ENCODE measurements around the gene FILIP1L. TPM values are rescaled to one million over a fixed set of nuclear protein-coding genes. Genes with fewer than 3 reads are reported as not detected.

Gene FILIP1L
- 10 to 100 TPM; 17.6 to 24.4 (median 22.2) TPM for polyA plus RNA-seq (ENCODE audit: insufficient read length in 4 of 4)

DNA sequence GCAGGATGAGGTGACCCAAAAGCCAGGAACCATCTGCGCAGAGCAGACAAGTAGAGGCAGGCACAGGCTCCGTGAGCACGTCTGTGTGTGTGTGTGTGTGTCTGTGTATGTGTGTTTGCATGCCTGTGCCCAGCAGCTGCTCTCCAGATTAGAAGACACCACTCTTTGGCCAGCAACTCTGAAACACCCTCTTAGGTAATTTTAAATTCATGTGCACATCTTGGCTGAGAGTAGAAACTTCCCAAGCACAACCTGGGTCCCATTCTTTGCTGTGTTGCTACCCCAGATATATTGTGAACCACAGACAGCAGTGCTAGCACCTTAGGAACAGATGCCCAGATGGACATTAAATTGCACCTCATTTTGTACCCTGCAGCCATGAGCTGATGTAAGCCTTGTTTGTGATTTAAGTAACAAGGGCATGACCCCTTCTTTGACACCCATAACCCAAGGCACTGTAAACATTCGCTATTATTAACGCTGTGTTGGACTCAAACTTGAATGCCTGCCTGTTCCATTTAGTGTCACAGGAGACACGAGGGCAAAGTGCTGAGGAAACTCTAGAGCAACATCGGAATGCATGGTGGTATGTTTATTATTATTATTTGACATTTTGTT, at the start of gene FILIP1L:
Gene FILIP1L, minus strand, starts transcription at position 89 of the 618 bp plus-strand sequence.
- DNase-seq (ENCODE audit: low read depth in 4 of 4, low spot score in 3 of 4) = no peak

DNA sequence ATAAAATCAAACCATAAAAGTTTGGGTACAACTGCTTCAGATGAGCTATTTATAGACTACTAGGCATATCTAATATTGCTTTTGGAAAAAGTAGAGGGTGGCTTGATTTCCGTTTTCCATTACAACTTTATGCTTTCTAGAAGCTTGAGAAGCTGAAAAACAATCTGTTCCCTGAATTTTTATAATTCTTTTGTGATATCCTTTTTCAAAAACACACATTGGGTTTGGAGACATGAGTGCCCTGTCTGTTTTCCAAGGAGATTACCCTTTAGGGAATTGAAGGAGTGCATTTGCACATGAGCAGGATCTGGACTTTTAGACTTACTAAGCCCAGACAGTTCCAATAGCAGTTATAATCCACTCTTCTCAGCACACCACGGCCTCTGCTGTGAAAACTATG, 49.5 kb upstream of the FILIP1L start:
- no peak for DNase-seq (ENCODE audit: low read depth in 4 of 4, low spot score in 3 of 4)

DNA sequence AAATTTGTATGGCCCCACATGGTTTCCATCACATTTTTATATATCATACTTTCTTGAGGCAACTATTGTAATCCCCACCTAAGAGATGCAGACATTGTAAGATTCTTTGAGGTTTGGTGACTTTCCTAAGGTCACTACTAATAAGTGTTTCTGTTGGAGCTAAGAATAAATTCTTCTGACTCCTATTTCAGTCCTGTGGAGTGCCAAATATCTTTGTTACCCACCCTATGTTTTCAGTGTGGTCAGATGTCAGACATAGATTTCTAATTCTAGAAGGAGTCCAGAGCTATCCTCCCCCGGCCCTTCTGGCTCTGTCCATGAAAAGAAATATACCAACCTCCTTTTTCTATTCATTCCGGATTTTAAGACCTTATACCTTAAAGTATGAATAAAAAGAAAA, 46.2 kb upstream of the FILIP1L start:
- DNase-seq (ENCODE audit: low read depth in 4 of 4, low spot score in 3 of 4) = no peak

DNA sequence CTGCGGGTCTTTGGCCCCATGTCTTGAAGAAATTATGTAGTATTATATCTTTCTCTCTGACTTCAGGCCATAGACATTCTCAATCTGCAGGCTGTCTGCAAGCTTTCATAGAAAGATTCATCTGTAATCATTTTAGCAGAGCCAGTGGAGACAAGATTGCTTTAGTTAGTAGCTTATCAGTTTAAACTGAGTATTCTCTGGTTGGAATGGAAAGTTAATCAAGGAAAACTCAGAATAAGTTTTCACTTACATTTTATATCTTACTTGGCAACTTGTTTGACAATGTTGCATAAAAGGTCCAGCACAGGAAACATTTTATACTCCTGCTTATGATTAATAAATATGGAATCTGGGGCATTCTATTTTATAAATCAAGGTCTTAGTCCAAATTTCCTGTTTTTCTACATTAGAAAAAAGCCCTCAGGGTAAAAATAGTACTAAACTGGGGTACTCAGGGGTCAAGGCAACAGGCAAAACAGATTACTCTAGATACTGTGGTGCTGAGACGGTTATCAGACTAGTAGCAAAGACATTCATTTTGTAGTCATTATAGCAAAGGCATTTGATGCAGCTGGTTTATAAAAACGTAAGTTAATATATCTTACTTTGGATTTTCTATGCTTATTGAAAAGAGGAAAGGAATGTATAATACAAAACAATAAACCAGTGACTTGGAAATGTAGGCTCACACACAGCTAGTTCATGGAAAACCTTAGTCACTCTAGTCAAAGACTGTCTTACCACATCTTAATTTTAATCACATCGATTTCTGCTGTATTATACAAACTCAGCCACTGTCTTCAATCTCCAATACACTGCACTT, 45.2 kb upstream of the FILIP1L start:
- no peak for DNase-seq (ENCODE audit: low read depth in 4 of 4, low spot score in 3 of 4)

DNA sequence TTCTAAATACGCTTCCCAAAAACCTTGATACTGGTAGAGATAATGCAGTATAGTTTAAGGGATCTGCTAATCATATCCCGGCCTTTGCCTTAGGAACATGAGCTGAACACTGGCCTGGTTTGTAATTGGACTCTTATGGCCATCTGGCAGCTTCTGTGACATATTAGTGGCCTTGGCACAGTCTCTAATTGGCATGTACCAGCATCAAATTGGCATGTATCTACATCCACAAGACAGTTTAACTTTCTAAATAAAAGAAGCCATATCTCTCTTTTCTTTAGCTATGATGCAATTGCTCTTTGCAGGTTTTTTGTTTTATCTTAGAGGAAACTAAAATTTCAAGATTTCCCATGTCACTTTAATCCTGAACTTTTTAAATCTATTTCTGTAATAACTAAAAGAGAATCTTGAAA, 44.6 kb upstream of the FILIP1L start:
- DNase-seq (ENCODE audit: low read depth in 4 of 4, low spot score in 3 of 4) = no peak

DNA sequence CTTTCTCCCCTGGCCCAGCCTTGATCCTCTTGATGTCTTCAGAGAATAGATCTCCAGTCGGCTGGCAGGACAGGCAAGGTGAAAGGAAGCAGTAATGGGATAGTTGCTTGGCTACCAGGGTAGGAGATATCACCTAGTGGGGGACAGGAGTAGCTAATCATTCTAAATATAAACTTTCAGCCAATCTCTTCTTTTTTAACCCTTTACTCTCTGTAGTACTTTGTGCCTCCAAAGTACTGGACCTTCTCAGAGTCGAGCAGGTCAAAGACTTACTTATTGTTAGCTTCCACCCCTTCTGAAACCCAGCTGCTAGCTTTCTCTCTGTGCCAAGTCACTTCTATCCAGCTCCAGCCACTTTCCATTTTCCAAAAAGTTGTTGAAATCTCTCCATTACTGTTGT, 43.4 kb upstream of the FILIP1L start:
- DNase-seq (ENCODE audit: low read depth in 4 of 4, low spot score in 3 of 4) = no peak

DNA sequence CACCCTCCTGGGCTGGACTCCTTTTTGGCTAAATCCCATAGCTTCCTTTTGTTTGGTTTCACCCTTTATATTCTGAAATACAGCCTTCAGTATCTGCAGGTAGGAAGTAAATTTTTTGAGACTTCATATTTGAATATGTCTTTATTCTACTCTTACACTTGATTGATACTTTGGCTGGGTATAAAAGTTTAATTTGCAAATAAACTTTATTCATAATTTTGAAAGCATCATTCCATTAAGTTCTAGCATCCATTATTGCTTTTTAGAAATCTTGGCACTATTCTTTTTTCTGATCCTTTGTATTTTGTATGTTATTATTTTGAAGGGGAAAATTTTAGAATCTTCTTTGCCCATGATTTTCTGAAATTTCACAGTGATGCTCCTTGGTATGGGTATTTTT, 41.3 kb upstream of the FILIP1L start:
- no peak for DNase-seq (ENCODE audit: low read depth in 4 of 4, low spot score in 3 of 4)

DNA sequence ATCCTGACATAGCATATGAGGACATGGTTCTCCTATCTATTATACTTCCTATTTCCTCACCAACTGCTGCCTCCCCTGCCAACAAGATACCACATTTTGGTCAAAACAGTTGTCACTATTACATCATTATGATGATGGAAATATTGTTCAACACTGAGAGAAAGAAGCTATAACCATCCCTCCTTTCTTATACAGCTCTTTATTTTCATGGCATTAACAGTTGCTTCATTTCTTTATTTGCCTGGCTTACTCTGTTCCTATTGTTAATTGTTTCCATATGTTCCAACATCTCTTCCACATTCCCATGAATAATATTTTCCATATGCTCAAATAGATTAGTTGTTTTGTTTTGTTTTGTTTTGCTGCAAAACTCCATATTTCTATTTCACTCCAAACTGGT, 40.8 kb upstream of the FILIP1L start:
- no peak for DNase-seq (ENCODE audit: low read depth in 4 of 4, low spot score in 3 of 4)

DNA sequence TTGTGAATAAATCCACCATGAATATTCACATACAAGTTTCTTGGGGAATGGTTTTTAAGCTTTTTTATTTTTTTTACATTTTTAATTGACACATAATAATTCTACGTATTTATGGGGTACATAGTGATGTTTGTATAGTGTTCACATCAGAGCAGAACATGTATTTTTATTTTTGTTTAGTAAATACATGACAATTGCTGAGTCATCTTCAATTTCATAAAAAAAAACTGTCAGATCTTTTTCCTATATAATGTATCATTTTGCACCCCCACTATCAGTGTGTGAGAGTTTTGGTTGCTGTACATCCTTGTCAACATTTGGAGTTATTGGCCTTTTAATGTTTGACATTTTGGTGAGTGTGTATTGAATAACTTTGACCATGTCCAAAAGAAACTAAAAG, 39.9 kb upstream of the FILIP1L start:
- no peak for DNase-seq (ENCODE audit: low read depth in 4 of 4, low spot score in 3 of 4)

DNA sequence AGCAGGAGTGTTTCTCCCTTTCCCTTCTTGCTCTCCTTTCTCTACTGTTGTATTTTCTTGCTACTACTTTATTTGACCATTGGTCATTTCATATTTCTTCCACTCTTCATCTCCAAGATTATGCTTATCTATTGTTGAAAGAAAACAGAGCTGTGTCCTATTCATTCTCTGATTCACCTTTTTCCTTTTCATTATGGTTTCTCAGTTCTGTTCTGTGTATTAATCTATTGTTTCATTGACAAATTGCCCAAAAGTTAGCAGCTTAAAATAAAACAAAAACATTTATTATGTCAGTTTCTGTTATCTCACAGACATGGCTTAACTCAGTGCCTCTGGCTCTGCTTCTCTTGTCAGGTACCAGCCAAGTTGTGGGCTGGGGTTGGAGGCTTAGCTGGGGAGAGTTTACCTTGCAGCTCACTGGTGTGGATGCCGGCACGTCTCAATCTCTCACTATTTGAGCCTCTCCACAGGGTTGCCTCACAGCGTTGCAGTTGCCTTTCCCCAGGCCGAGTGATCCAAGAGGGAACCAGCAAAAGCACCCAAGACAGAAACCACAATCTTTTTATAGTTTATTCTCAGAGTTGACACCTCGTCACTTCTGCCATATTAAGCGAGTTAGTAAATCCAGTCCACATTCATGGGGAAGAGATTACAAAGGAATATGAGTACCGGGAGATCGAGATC, 36.9 kb upstream of the FILIP1L start:
- DNase-seq (ENCODE audit: low read depth in 4 of 4, low spot score in 3 of 4) = no peak

DNA sequence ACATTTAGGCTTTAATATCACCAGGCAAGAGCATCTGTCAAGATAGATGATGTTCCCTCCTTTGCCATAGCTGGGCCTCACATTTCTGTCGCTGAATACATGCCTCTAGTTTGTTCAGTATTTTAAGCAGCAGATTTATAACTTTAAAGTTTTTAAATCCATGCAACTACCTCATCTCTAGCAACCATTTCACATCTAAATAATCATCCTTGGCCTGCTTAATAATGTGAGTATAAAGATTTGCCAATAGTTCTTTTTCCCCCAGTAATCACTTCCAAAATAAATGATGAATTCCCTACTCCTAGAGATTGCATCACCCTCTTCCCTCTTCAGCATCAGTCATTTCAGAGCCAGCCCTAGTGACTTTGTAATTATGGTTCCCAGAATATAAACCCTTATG, 36.2 kb upstream of the FILIP1L start:
- no peak for DNase-seq (ENCODE audit: low read depth in 4 of 4, low spot score in 3 of 4)

DNA sequence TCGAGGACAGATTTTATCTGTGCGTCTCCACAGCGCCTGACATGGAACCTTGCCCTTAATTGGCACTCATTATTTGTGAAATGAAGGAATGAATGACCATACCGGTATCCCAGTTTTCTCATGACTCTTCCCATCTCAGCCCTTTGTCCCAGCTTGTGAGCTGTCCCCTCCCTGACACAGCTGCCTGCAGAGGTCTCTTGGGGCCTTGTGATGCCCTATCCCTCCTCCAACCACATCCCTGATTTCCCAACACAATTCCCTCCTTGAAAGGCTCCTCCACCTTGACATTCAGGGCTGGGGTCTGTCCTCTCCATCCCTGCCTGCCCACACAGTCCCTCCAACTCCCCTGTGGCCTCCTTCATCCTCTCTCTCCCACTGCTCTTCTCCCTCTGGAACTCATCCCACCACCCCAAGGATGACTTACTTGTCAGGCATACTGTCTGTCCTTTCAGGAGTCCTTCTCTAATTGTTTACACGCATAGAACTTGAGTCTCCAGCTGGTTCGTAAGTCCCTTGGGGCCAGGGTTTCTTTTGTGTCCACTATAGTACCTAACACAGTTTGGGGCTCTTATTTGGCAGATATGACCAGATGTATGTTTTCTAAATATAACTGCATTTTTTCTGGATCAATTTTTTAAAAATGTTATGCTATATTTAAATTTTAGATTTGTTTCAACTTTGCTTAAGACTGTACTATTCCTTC, 35.6 kb upstream of the FILIP1L start:
- no peak for DNase-seq (ENCODE audit: low read depth in 4 of 4, low spot score in 3 of 4)

DNA sequence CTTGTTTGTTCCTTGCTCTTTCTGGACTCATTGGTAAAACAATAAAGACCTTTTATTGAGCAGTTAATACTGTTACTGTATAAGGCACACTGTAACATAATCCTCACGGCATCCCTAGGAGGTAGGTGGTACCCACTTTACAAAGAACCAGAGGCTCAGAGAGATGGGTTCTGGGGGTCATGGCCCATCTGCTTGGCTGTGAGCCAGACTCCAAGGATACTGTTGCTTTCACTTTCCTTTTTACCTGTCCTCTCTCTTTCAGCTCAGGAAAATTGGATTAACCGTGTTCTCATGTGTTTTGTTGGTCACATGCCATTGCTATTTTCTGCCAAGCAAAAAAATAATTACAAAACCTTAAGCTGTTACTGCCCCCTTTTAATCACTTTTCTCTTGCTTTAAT, 34.8 kb upstream of the FILIP1L start:
- DNase-seq (ENCODE audit: low read depth in 4 of 4, low spot score in 3 of 4) = no peak

DNA sequence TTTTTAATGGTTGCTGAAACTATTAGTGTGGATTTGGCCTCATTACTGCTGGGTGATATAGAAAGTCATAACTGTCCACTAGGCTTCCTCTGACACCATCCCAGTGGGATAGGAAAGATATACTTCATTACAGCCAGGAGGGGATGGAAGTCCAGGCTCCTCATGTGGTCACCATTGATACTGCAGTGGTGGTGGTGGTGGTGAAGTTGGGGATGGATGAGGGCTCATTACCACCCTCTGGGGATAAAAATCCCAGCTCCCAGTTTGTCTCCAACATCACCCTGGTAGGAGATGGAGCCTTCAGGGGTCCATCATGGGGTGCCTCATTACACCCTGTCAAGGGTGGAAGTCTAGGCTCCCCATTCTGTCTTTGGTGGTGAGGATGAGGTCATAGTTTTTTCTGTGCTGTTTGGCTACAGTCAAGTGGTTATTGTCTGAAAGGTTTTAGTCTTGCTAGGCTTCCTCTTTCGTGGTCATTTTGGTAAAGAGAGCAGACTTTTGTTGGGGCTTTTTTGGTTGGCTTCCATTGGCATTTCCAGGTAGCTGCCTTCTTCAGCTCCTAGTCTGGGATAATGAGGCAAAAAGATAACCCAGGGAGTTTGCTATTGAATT, 30.1 kb upstream of the FILIP1L start:
- no peak for DNase-seq (ENCODE audit: low read depth in 4 of 4, low spot score in 3 of 4)

DNA sequence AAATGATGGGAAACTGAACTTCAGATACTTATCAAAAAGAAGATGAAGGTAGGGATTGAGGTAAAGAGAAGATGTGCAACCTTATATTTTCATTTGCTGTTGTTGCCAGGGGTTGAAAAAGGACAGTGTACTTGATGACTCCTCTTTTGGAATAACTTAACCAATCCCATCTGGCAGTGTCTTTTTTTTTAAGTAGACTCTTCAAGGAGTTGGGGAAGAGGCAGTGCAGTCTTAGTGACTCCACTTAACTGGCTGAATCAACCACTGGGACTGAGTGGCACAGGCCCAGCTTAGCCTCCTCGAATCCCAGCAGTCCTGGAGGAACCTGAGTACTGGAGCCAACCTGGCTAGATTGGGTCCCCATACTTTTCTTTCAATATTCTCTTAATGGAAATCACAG, 27.3 kb upstream of the FILIP1L start:
- DNase-seq (ENCODE audit: low read depth in 4 of 4, low spot score in 3 of 4) = no peak

DNA sequence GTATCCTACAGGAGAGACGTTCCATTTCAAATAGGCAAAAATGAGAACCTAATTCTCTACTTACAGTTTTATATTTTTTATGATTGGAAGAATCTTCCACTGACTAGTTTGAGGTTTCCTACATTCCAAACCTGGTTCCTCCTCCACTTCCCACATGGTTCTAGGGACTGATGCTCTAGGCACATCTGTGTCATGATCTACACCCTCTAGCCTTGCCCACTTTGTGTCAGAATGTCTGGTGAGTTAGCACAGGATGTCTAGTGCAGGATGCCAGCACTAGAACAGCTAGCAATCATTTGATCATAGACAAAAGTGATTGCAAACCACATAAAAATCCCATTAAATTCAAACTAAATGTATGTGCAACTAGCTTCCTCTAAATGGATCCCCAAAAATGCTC, 26.7 kb upstream of the FILIP1L start:
- DNase-seq (ENCODE audit: low read depth in 4 of 4, low spot score in 3 of 4) = no peak

DNA sequence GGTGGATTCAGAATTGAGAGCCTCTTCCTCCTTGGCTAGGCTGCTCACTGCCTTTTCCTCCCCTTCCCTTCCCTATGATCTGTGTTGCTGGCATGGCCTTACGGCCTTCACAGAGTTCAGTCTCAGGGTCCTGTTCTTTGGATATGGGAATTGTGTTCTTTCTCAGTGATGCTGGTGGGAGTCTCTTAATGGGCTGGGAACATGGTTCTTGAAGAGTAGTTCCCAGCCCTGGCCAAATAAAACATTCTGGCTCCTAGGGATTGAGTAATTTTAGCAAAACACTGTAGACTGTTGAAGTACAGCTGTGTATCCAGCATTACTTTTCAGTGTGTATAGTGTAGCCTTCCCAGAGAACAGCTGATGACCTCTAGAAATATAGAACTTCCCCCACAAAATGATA, 22.6 kb upstream of the FILIP1L start:
- no peak for DNase-seq (ENCODE audit: low read depth in 4 of 4, low spot score in 3 of 4)

DNA sequence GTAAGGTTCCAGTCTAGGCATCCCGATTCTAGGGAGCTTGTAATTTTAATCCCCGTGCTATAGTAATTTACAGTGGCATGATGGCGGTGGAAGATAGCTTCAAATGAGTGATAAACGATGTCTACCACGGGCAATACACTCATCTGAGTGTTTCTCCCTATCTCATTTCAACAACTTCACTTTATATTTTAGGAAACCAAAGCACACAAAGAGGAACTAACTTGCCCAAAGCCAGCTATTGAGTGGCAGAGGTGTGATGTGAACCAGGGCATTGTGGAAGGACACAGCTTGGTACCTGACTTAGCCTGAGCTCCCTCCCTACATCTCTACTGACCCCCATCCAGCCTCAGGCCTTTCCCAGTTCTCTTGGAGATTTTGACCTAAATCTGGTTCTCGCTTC, 16.9 kb upstream of the FILIP1L start:
- DNase-seq (ENCODE audit: low read depth in 4 of 4, low spot score in 3 of 4) = no peak

DNA sequence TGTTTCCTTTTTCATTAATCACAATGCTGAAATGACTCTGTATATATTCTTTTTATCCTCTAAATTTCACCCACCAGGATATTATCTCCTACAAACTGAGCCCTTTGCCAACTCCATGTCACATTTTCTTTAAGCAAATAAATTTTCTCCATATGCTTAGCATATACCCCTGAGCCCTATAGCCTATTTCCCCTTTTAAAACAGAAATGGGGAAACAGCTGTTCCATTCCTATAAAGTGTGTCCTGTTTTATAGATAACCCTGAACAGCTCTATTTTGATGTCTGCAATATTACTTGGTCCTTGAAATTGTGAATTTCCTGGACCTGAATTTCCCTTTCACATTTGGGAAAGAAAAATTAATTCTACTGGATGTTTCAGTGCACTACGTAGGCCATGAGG, 15.6 kb upstream of the FILIP1L start:
- no peak for DNase-seq (ENCODE audit: low read depth in 4 of 4, low spot score in 3 of 4)

DNA sequence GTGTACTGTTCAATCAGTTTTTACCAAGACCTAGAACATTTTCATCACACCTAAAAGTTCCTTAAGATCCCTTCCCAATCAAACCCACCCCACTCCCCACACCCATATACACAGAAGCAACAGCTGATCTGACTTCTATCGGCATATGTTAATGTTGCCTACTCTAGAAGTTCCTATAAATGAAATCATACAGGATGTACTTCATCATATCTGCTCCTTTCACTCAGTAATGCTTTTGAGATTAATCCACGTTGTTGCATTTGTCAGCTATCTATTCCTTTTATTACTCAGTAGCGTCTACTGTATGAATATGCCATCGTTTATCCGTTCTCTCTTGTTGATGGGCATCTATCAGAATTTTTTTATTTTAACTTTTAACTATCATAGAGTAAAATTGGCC, 14.3 kb upstream of the FILIP1L start:
- DNase-seq (ENCODE audit: low read depth in 4 of 4, low spot score in 3 of 4) = no peak

DNA sequence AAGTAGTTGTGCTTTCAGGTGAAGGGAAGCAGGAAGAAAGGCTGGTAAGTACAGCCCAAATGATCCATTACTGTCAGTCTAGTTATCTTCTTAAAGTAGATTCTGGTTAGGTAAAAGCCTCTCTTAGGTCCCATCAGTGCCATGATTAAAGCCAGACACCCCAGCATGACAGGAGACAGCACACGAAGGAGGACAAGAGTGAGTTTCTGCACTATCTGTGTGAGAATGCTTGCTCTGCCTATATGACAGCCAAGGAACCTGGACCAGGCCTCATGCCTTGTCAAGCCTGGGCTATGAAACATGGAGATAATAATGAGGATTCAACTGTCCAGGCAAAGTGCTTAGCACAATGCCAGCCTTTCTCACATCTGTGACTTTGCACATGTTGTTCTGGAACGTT, 13.5 kb upstream of the FILIP1L start:
- DNase-seq (ENCODE audit: low read depth in 4 of 4, low spot score in 3 of 4) = no peak

Data from right renal pelvis (tissue), 4 donors.